Mesenchymal stem cell (in vitro differentiated cells and primary cell): Measurements from ENCODE around the gene VPS11.
A peak's percentile ranks its signal among the peaks of the same experiment; 100 is the strongest.

Experiments used
- DNase-seq: peaks from one replicate; pipeline ENCODE4 v3.0.0-alpha.2; 2013
- H2AFZ ChIP-seq: one replicate; pipeline ENCODE4 v1.6.1; 2013; ENCODE audit warnings: low read depth, mild to moderate bottlenecking, control low read depth, inconsistent platforms, low read length, moderate library complexity
- H2AK5ac ChIP-seq: 2 replicates; pipeline ENCODE4 v1.6.1; 2013; ENCODE audit warnings: low read length, moderate library complexity, mild to moderate bottlenecking, inconsistent platforms; ENCODE audit not compliant: severe bottlenecking
- H2BK120ac ChIP-seq: one replicate; pipeline ENCODE4 v1.6.1; 2013; ENCODE audit warnings: low read depth, mild to moderate bottlenecking, inconsistent platforms, low read length, moderate library complexity
- H2BK12ac ChIP-seq, 2 experiments: one replicate each; pipeline ENCODE4 v1.6.1; 2013; ENCODE audit warnings: inconsistent platforms in 2 of 2, low read length in 2 of 2, mild to moderate bottlenecking in 2 of 2, moderate library complexity in 2 of 2, control low read depth in 1 of 2
- H2BK15ac ChIP-seq: one replicate; pipeline ENCODE4 v1.6.1; 2013; ENCODE audit warnings: mild to moderate bottlenecking, low read depth, inconsistent platforms; ENCODE audit not compliant: poor library complexity, severe bottlenecking
- H2BK5ac ChIP-seq: 2 replicates; pipeline ENCODE4 v1.6.1; 2013; ENCODE audit warnings: low read depth, mild to moderate bottlenecking, low read length, control low read depth, inconsistent platforms; ENCODE audit not compliant: poor library complexity, severe bottlenecking
- H3K14ac ChIP-seq, 2 experiments: one replicate each; pipeline ENCODE4 v1.6.1; 2013; ENCODE audit warnings: inconsistent platforms in 2 of 2, low read length in 2 of 2, control low read depth in 1 of 2, mild to moderate bottlenecking in 1 of 2, moderate library complexity in 1 of 2
- H3K18ac ChIP-seq, 2 experiments: one replicate each; pipeline ENCODE4 v1.6.1; 2013; ENCODE audit warnings: inconsistent platforms in 2 of 2, low read length in 2 of 2, control low read depth in 1 of 2, low read depth in 1 of 2, mild to moderate bottlenecking in 1 of 2
- H3K23ac ChIP-seq, 2 experiments: one replicate each; pipeline ENCODE4 v1.6.1; 2013; ENCODE audit warnings: inconsistent platforms in 2 of 2, low read length in 2 of 2, mild to moderate bottlenecking in 2 of 2, moderate library complexity in 2 of 2, control low read depth in 1 of 2
- H3K27ac ChIP-seq: 2 replicates; pipeline ENCODE4 v1.5.1; 2013; ENCODE audit warnings: mild to moderate bottlenecking, moderate library complexity, low read length, control low read depth, inconsistent platforms; ENCODE audit not compliant: poor library complexity, severe bottlenecking
- H3K27me3 ChIP-seq, 2 experiments: 2 replicates each; pipeline versions ENCODE4 v1.6.1 to v1.7.0; 2013; ENCODE audit warnings: low read length in 2 of 2, mild to moderate bottlenecking in 2 of 2, moderate library complexity in 2 of 2, control low read depth in 1 of 2, inconsistent platforms in 1 of 2; ENCODE audit not compliant: control insufficient read depth in 1 of 2, insufficient read depth in 1 of 2
- H3K36me3 ChIP-seq, 2 experiments: 2 replicates each; pipeline versions ENCODE4 v1.6.1 to v1.7.0; 2013; ENCODE audit warnings: low read length in 2 of 2, control low read depth in 1 of 2, inconsistent platforms in 1 of 2, low read depth in 1 of 2, mild to moderate bottlenecking in 1 of 2; ENCODE audit not compliant: insufficient read depth in 2 of 2, control insufficient read depth in 1 of 2
- H3K4ac ChIP-seq, 2 experiments: one replicate each; pipeline ENCODE4 v1.6.1; 2013; ENCODE audit warnings: inconsistent platforms in 2 of 2, low read length in 2 of 2, mild to moderate bottlenecking in 2 of 2, moderate library complexity in 2 of 2, control low read depth in 1 of 2, low read depth in 1 of 2
- H3K4me1 ChIP-seq: 2 replicates; pipeline ENCODE4 v1.6.1; 2013; ENCODE audit warnings: low read depth, low read length, control low read depth; ENCODE audit not compliant: control insufficient read depth, insufficient read depth
- H3K4me2 ChIP-seq: 2 replicates; pipeline ENCODE4 v1.6.1; 2013; ENCODE audit warnings: low read length, mild to moderate bottlenecking, inconsistent platforms; ENCODE audit not compliant: poor library complexity, severe bottlenecking
- H3K4me3 ChIP-seq, 2 experiments: 2 replicates each; pipeline versions ENCODE4 v1.5.1 to v1.7.0; 2013; ENCODE audit warnings: low read length in 2 of 2, mild to moderate bottlenecking in 2 of 2, control low read depth in 1 of 2, low read depth in 1 of 2; ENCODE audit not compliant: insufficient read depth in 1 of 2
- H3K79me1 ChIP-seq: replicated peaks from 2 replicates; pipeline ENCODE4 v1.6.1; 2013; ENCODE audit warnings: mild to moderate bottlenecking, control low read depth, low read length, inconsistent platforms; ENCODE audit not compliant: poor library complexity, severe bottlenecking
- H3K9ac ChIP-seq: 2 replicates; pipeline ENCODE4 v1.7.0; 2013; ENCODE audit warnings: mild to moderate bottlenecking, low read length, moderate library complexity
- H3K9me3 ChIP-seq: 2 replicates; pipeline ENCODE4 v1.7.0; 2013; ENCODE audit warnings: mild to moderate bottlenecking, low read length; ENCODE audit not compliant: control insufficient read depth
- H4K8ac ChIP-seq: one replicate; pipeline ENCODE4 v1.6.1; 2013; ENCODE audit warnings: inconsistent platforms, mild to moderate bottlenecking, low read length, moderate library complexity
- H4K91ac ChIP-seq: one replicate; pipeline ENCODE4 v1.6.1; 2013; ENCODE audit warnings: mild to moderate bottlenecking, low read length, inconsistent platforms
- WGBS: methylation state at CpG from one replicate; pipeline ENCODE4 v1.1.7; 2013; ENCODE audit warnings: mixed read lengths; 5-methylcytosine and 5-hydroxymethylcytosine counted together

VPS11 gene

GRCh38 chr11:119061256-119061655, 6.4 kb upstream of the VPS11 start:
- Histone ChIP-seq H3K18ac (no peak overlapping the region), H3K4me1 (peaks cover 7% of the 10 kb centered on the region), H3K14ac (no peak overlapping the region), H3K4ac (no peak overlapping the region), H3K27ac (no peak overlapping the region), H2BK12ac (no peak overlapping the region), H3K9ac (no peak overlapping the region), H4K8ac (no peak overlapping the region), H3K9me3 (no peaks in the 10 kb centered on the region), H3K4me2 (no peak overlapping the region), H2BK15ac (no peak overlapping the region), H2AK5ac (no peak overlapping the region), H3K79me1 (peaks cover 12% of the 10 kb centered on the region), H2BK5ac (no peak overlapping the region), H3K36me3 (peaks cover 0 to 4% of the 10 kb centered on the region in 2 experiments), H4K91ac (no peak overlapping the region), H3K27me3 (no peaks in the 10 kb centered on the region), H2BK120ac (no peak overlapping the region), H3K4me3 (no peak overlapping the region), H3K23ac (no peak overlapping the region), H2AFZ (no peak overlapping the region)
- 98% methylated on average over 3 of the region's 3 CpGs for WGBS
- DNase-seq, result no peak

- no peak overlapping the region for H2AFZ ChIP-seq
- H3K9me3 ChIP-seq, result no peaks in the 10 kb centered on the region
- H3K4me3 ChIP-seq, result no peak overlapping the region
- no peak overlapping the region for H2BK5ac ChIP-seq
- H2AK5ac ChIP-seq, result no peak overlapping the region
- no peak overlapping the region for H2BK15ac ChIP-seq
- whole genome bisulfite sequencing, result 97% methylated on average over 4 of the region's 5 CpGs
- H3K27me3 ChIP-seq, result no peaks in the 10 kb centered on the region
- no peak overlapping the region for H2BK12ac ChIP-seq
- H4K91ac ChIP-seq, result no peak overlapping the region
- no peak for DNase-seq
- no peak overlapping the region for H3K23ac ChIP-seq
- no peak overlapping the region for H2BK120ac ChIP-seq
- H3K4ac ChIP-seq, result no peak overlapping the region
- H3K36me3 ChIP-seq, result peaks cover 0 to 4% of the 10 kb centered on the region in 2 experiments
- peaks cover 13% of the 10 kb centered on the region for H3K79me1 ChIP-seq
- peaks cover 9% of the 10 kb centered on the region for H3K4me1 ChIP-seq
- H3K18ac ChIP-seq, result no peak overlapping the region
- no peak overlapping the region for H3K27ac ChIP-seq
- peak overlapping the region in 1 of 2 experiments; percentile 51 for H3K14ac ChIP-seq
- no peak overlapping the region for H4K8ac ChIP-seq
- H3K9ac ChIP-seq, result peak overlapping the region; percentile 22
- H3K4me2 ChIP-seq, result no peak overlapping the region
Measured at GRCh38 chr11:119062779-119063178, 4.8 kb upstream of the VPS11 start.

GRCh38 chr11:119065369-119065768, 2.2 kb upstream of the VPS11 start:
- Histone ChIP-seq H3K14ac (no peak overlapping the region), H2BK120ac (no peak overlapping the region), H2AFZ (no peak overlapping the region), H3K4me2 (no peak overlapping the region), H3K18ac (no peak overlapping the region), H2BK12ac (no peak overlapping the region), H3K4me1 (peaks cover 3% of the 10 kb centered on the region), H3K4me3 (no peak overlapping the region), H3K9me3 (no peaks in the 10 kb centered on the region), H3K27ac (no peak overlapping the region), H4K8ac (no peak overlapping the region), H4K91ac (no peak overlapping the region), H3K79me1 (peaks cover 16% of the 10 kb centered on the region), H3K9ac (no peak overlapping the region), H3K27me3 (no peaks in the 10 kb centered on the region), H2BK15ac (no peak overlapping the region), H2BK5ac (no peak overlapping the region), H3K36me3 (peaks cover 3 to 14% of the 10 kb centered on the region in 2 experiments), H3K23ac (no peak overlapping the region), H2AK5ac (no peak overlapping the region), H3K4ac (no peak overlapping the region)
- peak; percentile 62 for DNase-seq
- WGBS, result 58% methylated on average over 4 of the region's 4 CpGs

- peaks cover 69 to 83% of the 10 kb centered on the region in 2 experiments for H3K36me3 ChIP-seq
- no peak overlapping the region for H2AFZ ChIP-seq
- no peak overlapping the region for H4K8ac ChIP-seq
- no peak overlapping the region for H3K4me3 ChIP-seq
- H4K91ac ChIP-seq, result no peak overlapping the region
- H3K4ac ChIP-seq, result no peak overlapping the region
- no peak overlapping the region for H3K23ac ChIP-seq
- H2BK15ac ChIP-seq, result no peak overlapping the region
- 97% methylated on average over 11 of the region's 11 CpGs for WGBS
- no peak for DNase-seq
- no peaks in the 10 kb centered on the region for H3K9me3 ChIP-seq
- no peaks in the 10 kb centered on the region for H3K27me3 ChIP-seq
- no peak overlapping the region for H2BK12ac ChIP-seq
- H3K27ac ChIP-seq, result no peak overlapping the region
- H2AK5ac ChIP-seq, result no peak overlapping the region
- no peak overlapping the region for H2BK120ac ChIP-seq
- no peak overlapping the region for H2BK5ac ChIP-seq
- H3K9ac ChIP-seq, result no peak overlapping the region
- H3K79me1 ChIP-seq, result peaks cover 7% of the 10 kb centered on the region
- no peak overlapping the region for H3K14ac ChIP-seq
- no peak overlapping the region for H3K4me2 ChIP-seq
- H3K4me1 ChIP-seq, result no peaks in the 10 kb centered on the region
- no peak overlapping the region for H3K18ac ChIP-seq
Measured at GRCh38 chr11:119077839-119078238, 10.2 kb downstream of the VPS11 start.
